HG03064 (cell line): Measurements from ENCODE around the gene KLHL15.

ENCODE experiments used
- ATAC-seq: cut with Tn5 transposase; IDR thresholded peaks from one replicate; pipeline ENCODE4 v1.9.1; 2021; ENCODE audit warnings: low read depth; ENCODE audit not compliant: unreplicated experiment

The KLHL15 gene

GRCh38 chrX:23952984-23953907, 73.7 kb downstream of the KLHL15 start:
- ATAC-seq: peak; percentile 92

GRCh38 chrX:23952391-23952790, 74.6 kb downstream of the KLHL15 start:
- no peak for ATAC-seq

- ATAC-seq: no peak
Observed at GRCh38 chrX:23945206-23945605, 81.8 kb downstream of the KLHL15 start.

GRCh38 chrX:23944234-23944633, 82.8 kb downstream of the KLHL15 start:
- no peak for ATAC-seq

- ATAC-seq: no peak
Observed at GRCh38 chrX:23939203-23939602, 87.8 kb downstream of the KLHL15 start.

GRCh38 chrX:23938690-23939089, 88.3 kb downstream of the KLHL15 start:
- ATAC-seq: no peak

- ATAC-seq: no peak
Observed at GRCh38 chrX:23937100-23937499, 89.9 kb downstream of the KLHL15 start.

GRCh38 chrX:23936180-23936579, 90.8 kb downstream of the KLHL15 start:
- ATAC-seq: no peak

- no peak for ATAC-seq
Observed at GRCh38 chrX:23935106-23935505, 91.9 kb downstream of the KLHL15 start.
